Kidney (tissue), 14 donors: Measurements from ENCODE around the gene EFNA2. TPM values are rescaled to one million over a fixed set of nuclear protein-coding genes. Genes with fewer than 3 reads are reported as not detected.

Experiments used
- DNase-seq, 5 donors: peaks; one replicate each; pipeline ENCODE4 v3.0.0-alpha.2; 2013 to 2020
- FAIRE-seq: peaks from 2 replicates; lab custom pipeline; 2012; peaks lifted over from hg19 to GRCh38; lab: Jason Lieb, UNC
- H3K27ac ChIP-seq, 2 donors: one replicate each; pipeline ENCODE4 v1.7.0; 2013; ENCODE audit warnings: low read depth in 2 of 2, low read length in 2 of 2, inconsistent platforms in 1 of 2
- H3K27me3 ChIP-seq: one replicate; pipeline ENCODE4 v1.7.1; 2013; ENCODE audit warnings: low read length, inconsistent platforms; ENCODE audit not compliant: control insufficient read depth, insufficient read depth
- H3K36me3 ChIP-seq, 3 donors: one replicate each; pipeline versions ENCODE4 v1.7.0 to v1.7.1; 2013; ENCODE audit warnings: low read length in 3 of 3, control low read depth in 1 of 3, inconsistent platforms in 1 of 3; ENCODE audit not compliant: insufficient read depth in 3 of 3, control insufficient read depth in 2 of 3
- H3K4me1 ChIP-seq, 3 donors: one replicate each; pipeline versions ENCODE4 v1.7.0 to v1.7.1; 2013; ENCODE audit warnings: low read length in 3 of 3, inconsistent platforms in 1 of 3, low read depth in 1 of 3; ENCODE audit not compliant: control insufficient read depth in 2 of 3, insufficient read depth in 2 of 3
- H3K4me3 ChIP-seq, 3 donors: one replicate each; pipeline versions ENCODE4 v1.7.0 to v1.8.1; 2013; ENCODE audit warnings: low read length in 3 of 3, control low read depth in 1 of 3, inconsistent platforms in 1 of 3
- H3K9ac ChIP-seq, 3 donors: one replicate each; pipeline versions ENCODE4 v1.7.0 to v1.7.1; 2013; ENCODE audit warnings: low read length in 3 of 3, control low read depth in 1 of 3, inconsistent platforms in 1 of 3
- H3K9me3 ChIP-seq, 3 donors: one replicate each; pipeline versions ENCODE4 v1.7.0 to v1.7.1; 2013; ENCODE audit warnings: low read length in 3 of 3, control low read depth in 1 of 3, inconsistent platforms in 1 of 3; ENCODE audit not compliant: control insufficient read depth in 2 of 3, insufficient read depth in 1 of 3
- intact Hi-C: fragments of 100-400 bp; cut with DNase I; formaldehyde crosslinking; loops from one replicate; pipeline ENCODE4 v1.11.1; 2022
- polyA plus RNA-seq: library from polyadenylated mRNA; stranded (reverse); fragments of 350-450 nt; fragmentation: Illumina TruSeq; extraction: RNeasy Lipid Tissue Mini Kit (QIAGEN cat#74804); gene quantifications from one replicate; pipeline ENCODE4 v1.2.3, GENCODE V29; 2014; ENCODE audit warnings: low read depth, low replicate concordance; ENCODE audit not compliant: insufficient read depth
- total RNA-seq: library from RNA; stranded (reverse); fragmentation: NEBNext Ultra II Directional; extraction: Animal tissue kit (Norgen Biotek cat#: 25700); gene quantifications from one replicate; pipeline ENCODE4 v1.2.1, GENCODE V29; 2021
- TF ChIP-seq, protein P1 (sequence below): IDR thresholded peaks from 3 replicates; pipeline ENCODE4 v1.5.1; 2012; ENCODE audit warnings: mild to moderate bottlenecking, moderate library complexity, borderline replicate concordance; ENCODE audit not compliant: insufficient read depth; ENCODE audit errors: extremely low read depth
- donor health status: control.
- donor health status: control.
- donor health status: control.
- donor health status: control.
- donor health status: control.
- donor health status: DM: yes; HTN: yes; CAD: no.
- donor health status: Normal renal cell carcinoma (clear cell type).

Gene EFNA2
- total and polyA plus RNA-seq, 2 donors from 2014 or later: not detected

DNA sequence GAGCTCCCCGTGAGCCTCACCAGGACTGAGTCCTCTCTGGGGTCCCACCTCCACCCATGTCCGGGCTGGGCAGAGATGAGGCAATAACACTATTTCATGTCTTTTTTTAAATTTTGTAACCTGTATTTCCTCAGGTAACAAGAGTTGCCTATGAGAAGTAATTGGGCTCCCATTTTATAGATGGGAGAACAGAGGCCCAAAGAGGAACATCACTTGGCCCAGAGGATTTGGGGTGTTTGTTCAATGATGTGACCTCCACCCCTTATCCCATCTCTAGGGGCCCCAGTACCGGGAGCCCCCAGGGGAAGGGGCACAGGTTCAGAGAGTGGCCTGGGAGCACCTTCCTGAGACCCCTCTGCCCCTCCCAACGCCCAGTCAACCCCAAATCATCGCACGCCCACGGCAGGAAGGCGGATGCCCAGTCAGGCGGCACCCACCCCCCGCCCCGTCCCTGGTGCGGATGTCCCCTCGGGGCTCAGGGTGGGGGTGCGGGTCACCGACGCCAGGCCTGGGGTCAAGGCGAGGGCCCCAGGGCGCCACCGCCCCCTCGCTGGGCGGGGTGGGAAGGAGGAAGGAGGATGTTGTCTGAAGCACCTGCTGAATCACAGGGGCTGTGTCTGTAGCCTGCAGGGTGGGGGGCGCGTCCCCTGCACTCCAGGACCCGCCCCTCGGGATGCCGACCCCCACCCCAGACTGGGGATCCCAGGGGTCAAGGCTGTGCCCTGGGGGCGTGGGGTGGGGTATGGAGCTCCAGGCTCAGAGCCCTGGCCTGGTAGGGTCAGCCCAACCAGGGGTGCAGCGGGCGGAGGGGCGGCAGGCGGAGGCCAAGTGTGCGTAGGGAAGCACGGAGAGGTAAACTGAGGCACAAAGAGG lies 25.6 kb upstream of the EFNA2 start:
- Histone ChIP-seq H3K27me3 (no peaks in the 10 kb centered on the region), H3K36me3 (peaks cover 2 to 19% (median 12%) of the 10 kb centered on the region in 3 donors), H3K4me1 (peaks cover 0 to 63% (median 37%) of the 10 kb centered on the region in 3 donors), H3K9ac (peak overlapping the region in 1 of 3 donors; percentile 81), H3K9me3 (no peaks in the 10 kb centered on the region), H3K27ac (peak overlapping the region; percentile 93 to 98), H3K4me3 (peak overlapping the region in 2 of 3 donors; percentile 16 to 29)
- TF ChIP-seq, protein P1, sequence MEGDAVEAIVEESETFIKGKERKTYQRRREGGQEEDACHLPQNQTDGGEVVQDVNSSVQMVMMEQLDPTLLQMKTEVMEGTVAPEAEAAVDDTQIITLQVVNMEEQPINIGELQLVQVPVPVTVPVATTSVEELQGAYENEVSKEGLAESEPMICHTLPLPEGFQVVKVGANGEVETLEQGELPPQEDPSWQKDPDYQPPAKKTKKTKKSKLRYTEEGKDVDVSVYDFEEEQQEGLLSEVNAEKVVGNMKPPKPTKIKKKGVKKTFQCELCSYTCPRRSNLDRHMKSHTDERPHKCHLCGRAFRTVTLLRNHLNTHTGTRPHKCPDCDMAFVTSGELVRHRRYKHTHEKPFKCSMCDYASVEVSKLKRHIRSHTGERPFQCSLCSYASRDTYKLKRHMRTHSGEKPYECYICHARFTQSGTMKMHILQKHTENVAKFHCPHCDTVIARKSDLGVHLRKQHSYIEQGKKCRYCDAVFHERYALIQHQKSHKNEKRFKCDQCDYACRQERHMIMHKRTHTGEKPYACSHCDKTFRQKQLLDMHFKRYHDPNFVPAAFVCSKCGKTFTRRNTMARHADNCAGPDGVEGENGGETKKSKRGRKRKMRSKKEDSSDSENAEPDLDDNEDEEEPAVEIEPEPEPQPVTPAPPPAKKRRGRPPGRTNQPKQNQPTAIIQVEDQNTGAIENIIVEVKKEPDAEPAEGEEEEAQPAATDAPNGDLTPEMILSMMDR: no peak
- DNase-seq (no peak), FAIRE-seq (no peak)
- intact Hi-C loops: no loop called here

- Histone ChIP-seq H3K36me3 (peaks cover 2 to 10% (median 6%) of the 10 kb centered on the region in 3 donors), H3K4me1 (peaks cover 0 to 62% (median 39%) of the 10 kb centered on the region in 3 donors), H3K27me3 (no peaks in the 10 kb centered on the region), H3K9me3 (no peaks in the 10 kb centered on the region), H3K27ac (peak overlapping the region; percentile 97 to 98), H3K9ac (peak overlapping the region in 2 of 3 donors; percentile 1 to 93), H3K4me3 (peak overlapping the region; percentile 13 to 79 (median 52))
- FAIRE-seq (no peak), DNase-seq (peak; percentile 97 to 99 (median 98))
- TF ChIP-seq, protein P1: no peak
- intact Hi-C loops: no loop called here
These were observed 24.7 kb upstream of the EFNA2 start for GRCh38 chr19:1260749-1261537.

GRCh38 chr19:1261538-1261797 lies 24.2 kb upstream of the EFNA2 start:
- TF ChIP-seq, protein P1: no peak
- no peaks in the 10 kb centered on the region for H3K9me3 ChIP-seq
- DNase-seq (peak in 3 of 5 donors; percentile 63 to 86 (median 79)), FAIRE-seq (no peak)
- H3K27me3 ChIP-seq: no peaks in the 10 kb centered on the region
- intact Hi-C loops: no loop called here
- H3K4me1 ChIP-seq: peaks cover 0 to 63% (median 39%) of the 10 kb centered on the region in 3 donors
- peak overlapping the region; percentile 97 to 98 for H3K27ac ChIP-seq
- H3K9ac ChIP-seq: peak overlapping the region in 2 of 3 donors; percentile 1 to 93
- peaks cover under 1 to 6% (median 4%) of the 10 kb centered on the region in 3 donors for H3K36me3 ChIP-seq
- H3K4me3 ChIP-seq: peak overlapping the region; percentile 13 to 79 (median 52)
